Transverse colon (tissue), 3 donors: ENCODE data around the gene PIGC.

Experiments used
- CTCF ChIP-seq, 5 experiments: fragments of 200-600 bp in 3 of 5; fragments of 450-650 bp in 2 of 5; sonication (generic) in 3 of 5; IDR thresholded peaks; 1 replicate in 2 of 5; 2 replicates in 3 of 5; pipeline ENCODE4 v1.5.1; 2016 to 2017; ENCODE audit warnings: antibody characterized with exemption in 5 of 5, inconsistent platforms in 3 of 5, mild to moderate bottlenecking in 2 of 5, moderate library complexity in 1 of 5
- POLR2A ChIP-seq: fragments of 450-650 bp; IDR thresholded peaks from one replicate; pipeline ENCODE4 v1.6.1; 2016; ENCODE audit warnings: antibody characterized with exemption, mild to moderate bottlenecking, moderate library complexity

- no peak for TF ChIP-seq CTCF (IDR thresholded peaks at IDR 0.05)
- TF ChIP-seq POLR2A, result no peak
These were observed 40.4 kb upstream of the PIGC start for GRCh38 chr1:172484252-172484651.
